GM21381 (cell line): ENCODE data around the gene TOMM34.

Source experiments
- ATAC-seq: cut with Tn5 transposase; IDR thresholded peaks from one replicate; pipeline ENCODE4 v1.9.1; 2021; ENCODE audit warnings: mild to moderate bottlenecking, moderate library complexity; ENCODE audit not compliant: unreplicated experiment

Gene TOMM34

DNA sequence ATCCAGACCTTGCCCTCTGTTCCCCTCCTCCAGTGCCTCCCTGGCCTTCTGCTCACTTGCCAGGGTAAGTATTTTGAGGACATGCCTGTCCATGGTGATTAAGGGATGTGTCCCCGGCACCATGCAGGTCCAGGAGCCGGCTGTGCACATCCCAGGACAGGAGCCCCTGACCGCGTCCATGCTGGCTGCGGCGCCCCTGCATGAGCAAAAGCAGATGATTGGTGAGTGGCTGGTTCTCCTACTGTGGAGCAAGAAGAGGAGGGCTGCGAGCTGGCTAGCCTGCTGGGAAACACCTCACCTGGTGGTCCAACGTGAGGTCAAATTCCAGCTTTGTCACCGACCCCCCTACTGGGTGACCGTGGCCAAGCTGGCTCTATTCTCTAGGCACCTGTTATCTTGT, 23.7 kb downstream of the TOMM34 start:
- no peak for ATAC-seq

DNA sequence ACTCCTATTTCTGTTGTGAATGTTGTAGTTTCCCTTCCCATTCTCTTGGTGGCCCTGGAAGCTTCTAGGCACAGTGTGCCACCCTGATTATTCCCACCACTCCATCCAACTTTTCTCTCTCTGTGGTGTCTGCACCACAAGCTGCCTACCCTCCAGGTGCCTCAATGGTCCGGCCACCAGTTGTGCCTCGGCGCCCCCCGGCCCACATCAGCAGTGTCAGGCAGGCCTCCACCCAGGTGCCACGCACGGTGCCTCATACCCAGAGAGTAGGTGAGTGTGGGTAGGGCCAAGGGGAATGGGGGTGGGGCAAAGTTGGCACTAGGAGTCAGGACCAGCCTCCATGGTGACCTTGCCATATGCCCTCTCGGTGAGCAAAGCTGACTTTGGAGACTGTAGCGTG, 27.3 kb downstream of the TOMM34 start:
- ATAC-seq: no peak

DNA sequence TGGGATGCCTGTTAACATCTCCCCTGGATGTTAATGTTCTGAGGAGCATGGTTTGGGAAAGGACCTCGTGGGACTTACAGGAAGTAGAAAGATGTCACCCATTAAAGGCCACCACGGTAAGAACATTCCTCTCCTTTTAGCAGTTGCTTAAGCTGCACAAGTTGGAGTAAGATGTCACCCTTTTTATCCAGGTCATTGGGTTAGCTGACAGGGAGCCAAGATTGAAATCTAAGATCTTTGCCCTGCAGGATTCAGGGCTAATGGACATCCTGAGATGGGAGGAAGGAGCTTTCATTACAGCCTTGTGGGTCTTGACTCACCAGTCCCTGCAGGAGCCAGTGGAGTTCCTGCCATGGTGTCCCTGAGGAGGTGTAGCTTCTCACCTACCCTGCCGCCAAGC, 28.3 kb downstream of the TOMM34 start:
- ATAC-seq: no peak

DNA sequence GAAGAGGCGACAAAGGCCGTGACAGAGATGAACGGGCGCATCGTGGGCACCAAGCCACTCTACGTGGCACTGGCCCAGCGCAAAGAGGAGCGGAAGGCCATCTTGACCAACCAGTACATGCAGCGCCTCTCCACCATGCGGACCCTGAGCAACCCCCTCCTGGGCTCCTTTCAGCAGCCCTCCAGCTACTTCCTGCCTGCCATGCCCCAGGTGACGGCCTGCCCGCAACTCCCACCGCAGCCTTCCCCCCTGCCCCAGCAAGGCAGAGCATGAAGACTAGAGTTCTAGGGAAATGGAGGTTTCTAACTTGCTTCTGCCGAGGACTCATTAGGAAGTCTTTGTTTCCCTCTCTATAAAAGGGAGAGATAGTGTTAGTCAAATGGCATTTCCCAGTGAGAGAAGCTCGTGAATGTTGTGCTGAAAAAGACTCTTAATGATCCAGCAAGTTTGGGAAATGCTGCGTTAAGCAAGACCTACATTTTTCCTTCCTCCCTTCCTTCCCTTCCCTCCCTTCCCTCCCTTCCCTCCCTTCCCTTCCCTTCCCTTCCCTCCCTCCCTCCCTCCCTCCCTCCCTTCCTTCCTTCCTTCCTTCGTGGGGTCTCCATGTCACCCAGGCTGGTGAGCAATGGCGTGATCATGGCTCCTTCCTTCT, 29.6 kb downstream of the TOMM34 start:
- ATAC-seq: no peak

DNA sequence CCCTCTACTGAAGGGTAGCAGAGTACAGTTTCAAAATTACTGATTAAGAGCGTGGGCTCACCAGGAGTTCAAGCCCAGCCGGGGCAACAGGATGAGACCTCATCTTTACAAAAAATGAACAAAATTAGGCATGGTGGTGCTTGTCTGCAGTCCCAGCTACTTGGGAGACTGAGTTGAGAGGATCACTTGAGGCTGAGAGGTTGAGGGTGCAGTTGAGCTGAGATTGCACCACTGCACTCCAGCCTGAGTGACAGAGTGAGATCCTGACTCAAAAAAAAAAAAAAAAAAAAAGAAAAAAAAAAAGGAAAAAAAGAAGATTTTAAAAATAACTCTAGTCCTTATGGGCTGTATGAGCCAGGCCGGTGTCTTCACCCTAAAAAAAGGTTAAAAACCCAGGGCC, 31.6 kb downstream of the TOMM34 start:
- no peak for ATAC-seq

DNA sequence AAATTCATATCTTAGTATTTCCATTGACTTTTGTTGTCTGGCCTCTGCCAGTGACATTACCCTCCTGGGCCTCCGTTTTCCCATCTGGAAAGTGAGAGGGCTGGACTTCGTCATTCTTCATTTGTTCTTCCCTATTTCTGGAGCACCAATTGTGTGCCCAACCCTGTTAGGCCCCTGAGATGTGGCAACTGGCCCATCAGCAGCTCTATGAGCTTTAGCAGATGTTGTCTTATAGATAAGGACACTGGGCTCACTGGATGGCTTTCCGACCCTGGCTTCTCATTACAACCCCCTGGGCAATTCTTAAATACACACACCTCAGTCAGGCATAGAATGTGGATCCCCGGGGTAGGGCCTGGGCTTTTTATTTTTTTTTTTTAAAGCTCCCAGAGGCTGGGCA, 35.7 kb downstream of the TOMM34 start:
- ATAC-seq: no peak

DNA sequence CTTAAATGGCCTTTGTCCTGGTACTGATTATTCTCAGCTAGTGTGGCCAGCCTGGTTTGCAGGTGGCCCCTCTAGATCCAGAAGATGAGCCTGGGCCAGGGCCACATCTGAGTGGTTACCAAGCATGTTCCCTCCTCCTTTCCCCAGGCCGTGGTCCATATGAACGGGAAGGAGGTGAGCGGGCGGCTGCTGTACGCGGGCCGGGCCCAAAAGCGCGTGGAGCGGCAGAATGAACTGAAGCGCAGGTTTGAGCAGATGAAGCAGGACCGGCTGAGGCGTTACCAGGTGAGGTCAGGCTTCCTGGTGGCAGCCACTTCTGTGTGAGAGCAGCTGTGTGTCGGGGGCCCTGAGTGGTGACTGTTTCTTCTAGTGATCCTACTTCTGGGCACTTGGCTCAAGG, 38.8 kb downstream of the TOMM34 start:
- ATAC-seq: no peak

DNA sequence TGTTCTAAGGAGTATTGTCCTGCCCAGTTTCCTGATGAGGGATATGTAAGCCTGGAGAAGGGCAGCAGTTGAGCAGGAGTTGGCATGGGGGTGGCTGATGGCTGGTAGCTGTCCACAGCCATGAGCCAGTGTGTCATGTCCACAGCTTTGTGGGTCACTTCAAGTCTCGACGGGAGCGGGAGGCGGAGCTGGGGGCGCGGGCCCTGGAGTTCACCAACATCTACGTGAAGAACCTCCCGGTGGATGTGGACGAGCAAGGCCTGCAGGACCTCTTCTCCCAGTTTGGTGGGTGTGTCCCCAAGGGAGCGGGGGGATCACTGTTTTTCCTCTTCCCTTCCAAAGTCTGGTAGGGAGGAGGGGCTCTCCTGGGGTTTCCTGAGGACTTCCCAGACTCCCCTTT, 41.4 kb downstream of the TOMM34 start:
- ATAC-seq: no peak

DNA sequence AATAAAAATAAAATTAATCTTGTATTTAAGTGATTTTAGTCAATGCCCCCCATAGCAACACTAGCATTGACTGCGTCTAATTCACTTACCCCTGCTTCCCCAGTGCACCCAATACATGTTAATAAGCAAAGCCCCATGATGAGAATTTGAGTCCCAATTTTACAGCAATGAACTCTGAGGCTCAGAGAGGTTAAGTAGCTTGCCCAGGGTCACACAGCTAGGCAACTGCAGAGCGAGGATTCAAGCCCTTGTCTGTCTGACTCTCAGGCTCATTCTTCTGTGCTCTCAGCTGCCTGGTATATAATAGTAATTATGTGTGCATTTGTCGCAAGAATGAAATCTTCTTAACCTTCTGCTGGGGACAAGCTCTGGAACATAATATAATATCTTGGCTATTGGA, 41.9 kb downstream of the TOMM34 start:
- no peak for ATAC-seq

DNA sequence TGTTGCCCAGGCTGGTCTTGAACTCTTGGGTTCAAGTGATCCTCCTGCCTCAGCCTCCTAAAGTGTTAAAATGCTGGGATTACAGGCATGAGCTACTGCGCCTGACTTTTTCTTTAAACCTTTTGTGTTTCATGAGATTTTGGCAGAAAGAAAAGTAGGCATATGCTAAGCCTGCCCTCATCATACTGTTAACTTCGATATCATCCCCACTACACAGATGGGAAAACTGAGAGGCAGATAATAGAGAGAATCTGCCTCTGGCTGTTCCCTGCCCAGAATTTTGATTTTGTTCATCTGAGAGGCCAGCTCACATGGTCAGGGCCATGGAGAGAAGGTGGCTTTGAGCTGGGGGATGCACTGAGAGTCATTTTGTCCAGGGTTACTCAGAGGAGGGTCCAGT, 42.8 kb downstream of the TOMM34 start:
- ATAC-seq: no peak

DNA sequence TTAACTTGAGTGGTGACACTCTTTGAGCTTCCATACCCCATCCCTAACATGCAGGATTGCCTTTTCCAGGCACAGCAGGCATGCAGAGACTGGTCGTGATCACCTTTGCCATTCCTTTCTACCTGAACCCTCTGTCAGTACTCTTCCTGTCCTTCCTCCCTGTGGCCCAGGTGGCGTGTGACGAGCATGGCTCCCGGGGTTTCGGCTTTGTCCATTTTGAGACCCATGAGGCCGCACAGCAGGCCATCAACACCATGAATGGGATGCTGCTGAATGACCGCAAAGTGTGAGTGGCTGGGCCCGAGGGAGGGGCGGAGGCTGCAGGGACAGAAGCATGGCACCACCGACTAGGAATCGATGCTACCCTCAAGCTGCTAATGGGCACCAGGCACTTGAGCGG, 43.6 kb downstream of the TOMM34 start:
- no peak for ATAC-seq

DNA sequence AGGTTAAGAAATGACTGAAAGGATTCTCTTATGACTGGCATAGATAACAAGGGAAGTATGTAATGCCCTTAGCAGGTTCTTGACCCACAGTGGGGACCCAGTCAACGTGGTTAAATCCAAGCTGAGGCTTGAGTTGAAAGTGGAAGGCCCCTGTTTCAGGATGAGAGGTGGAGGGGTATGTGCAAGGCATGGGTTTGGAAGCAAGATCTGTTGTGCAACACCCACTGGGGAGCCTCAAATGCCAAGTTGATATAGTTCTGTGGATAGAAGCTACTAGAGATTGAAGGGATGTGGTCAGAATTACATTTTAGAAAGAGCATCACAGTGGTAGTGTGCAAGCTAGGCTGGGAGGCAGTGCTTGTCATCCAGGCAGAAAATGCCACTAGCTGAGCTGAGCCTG, 45.3 kb downstream of the TOMM34 start:
- ATAC-seq: no peak

DNA sequence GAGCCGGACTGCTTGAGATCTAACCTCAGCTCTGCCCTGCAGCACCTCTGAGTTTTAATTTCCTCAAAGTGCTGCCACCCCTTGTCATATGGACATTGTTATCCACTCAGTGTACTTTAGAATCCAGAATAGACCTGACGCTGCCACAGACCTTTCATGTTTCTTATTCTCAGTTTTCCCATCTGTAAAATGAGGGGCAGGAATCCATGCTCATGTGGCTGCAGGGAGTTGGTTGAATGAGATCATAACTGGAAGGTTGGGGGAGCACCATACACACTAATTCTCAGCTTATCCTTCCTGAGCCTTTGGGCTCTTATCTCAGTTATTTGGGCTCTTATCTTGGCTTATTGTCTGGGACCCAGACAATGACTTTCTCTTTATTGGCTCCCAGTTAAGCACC, 48.0 kb downstream of the TOMM34 start:
- ATAC-seq: no peak

DNA sequence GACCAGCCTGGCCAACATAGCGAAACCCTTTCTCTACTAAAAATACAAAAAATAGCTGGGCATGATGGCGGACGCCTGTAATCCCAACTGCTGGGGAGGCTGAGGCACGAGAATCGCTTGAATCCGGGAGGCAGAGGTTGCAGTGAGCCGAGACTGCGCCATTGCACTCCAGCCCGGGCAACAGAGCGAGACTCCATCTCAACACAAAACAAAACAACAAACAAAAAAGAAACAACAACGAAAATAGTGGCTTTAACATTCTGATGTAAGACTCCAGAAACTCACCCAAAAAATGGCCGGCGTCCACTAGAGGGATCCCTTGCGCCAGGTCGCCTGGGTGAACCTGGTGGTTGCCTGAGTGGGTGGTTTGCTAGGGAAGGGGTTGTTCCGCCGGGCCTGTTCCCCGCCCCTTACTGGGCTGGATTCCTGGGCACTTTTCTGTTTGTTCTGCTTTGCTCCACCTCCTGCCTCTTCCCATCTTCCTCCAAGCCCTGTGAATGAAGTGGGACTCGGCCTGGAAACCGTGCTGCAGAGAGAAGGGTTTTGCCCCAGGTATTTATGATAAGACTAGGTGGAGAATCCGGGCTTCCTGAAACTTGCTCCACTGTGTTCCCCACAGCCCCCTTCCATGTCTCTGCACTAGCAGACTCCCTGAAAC, 48.8 kb downstream of the TOMM34 start:
- no peak for ATAC-seq

DNA sequence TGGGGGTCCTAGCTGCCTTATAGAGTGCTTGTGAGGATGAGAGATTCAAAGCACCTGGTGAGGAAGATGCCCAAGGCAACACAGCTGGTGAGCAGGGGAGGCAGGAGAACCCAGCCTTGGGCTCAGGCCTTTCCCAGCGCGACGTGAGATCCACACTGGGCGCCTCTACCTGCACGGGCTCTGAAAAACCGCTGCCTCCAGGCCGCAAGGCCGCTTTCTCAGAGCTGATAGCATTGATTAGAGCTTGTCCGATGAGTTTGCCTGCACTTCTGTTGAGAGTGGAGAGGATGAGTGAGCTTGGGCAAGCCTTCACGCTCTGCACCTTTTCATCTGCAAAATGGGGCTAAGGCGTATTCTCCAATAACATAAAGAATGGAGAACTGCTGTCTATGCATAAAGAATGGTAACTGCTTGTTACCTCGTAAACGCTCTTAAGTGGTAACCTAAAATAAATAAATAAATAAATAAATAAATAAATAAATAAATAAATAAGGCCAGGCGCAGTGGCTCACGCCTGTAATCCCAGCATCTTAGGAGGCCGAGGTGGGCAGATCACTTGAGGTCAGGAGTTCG, 49.4 kb downstream of the TOMM34 start:
- ATAC-seq: no peak

DNA sequence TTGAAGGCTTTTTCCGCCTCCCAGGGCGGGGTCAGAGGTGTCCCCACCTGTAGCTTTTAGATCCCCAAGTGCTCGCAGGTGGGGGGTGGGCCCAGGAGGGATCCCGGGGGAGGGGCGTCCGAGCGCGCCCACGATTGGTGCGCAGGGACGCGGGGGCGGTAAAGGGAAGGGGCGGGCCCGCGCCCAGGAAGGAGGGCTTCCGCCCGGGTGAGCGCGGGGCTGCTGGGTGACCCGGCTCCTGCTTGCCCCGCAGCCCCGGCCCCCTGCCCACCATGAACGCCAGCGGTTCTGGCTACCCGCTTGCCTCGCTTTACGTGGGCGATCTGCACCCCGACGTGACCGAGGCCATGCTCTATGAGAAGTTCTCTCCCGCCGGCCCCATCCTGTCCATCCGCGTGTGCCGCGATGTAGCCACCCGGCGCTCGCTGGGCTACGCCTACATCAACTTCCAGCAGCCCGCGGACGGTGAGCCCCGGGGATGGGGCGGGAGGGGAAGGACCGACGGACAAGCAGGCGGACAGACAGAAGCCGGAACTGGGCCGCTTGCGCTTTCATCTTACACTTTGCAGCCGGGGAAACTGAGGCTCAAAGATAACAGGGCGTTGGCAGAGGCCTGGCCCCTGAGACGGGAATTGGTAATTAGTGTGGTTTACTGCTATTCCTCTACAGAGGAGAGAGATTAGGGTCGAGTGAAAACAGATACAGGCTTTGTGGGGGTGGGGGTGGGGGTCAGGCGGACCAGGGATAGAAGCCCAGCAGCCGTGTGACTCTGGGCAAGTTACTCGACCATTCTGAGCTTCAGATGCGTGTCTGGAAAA, 50.1 kb downstream of the TOMM34 start, which contains the start of gene PABPC1L:
TSS of gene PABPC1L (plus strand) at position 189 of the 818 bp plus-strand sequence. CDS start at position 273, 84 bp downstream.
- peak; percentile 87 for ATAC-seq

DNA sequence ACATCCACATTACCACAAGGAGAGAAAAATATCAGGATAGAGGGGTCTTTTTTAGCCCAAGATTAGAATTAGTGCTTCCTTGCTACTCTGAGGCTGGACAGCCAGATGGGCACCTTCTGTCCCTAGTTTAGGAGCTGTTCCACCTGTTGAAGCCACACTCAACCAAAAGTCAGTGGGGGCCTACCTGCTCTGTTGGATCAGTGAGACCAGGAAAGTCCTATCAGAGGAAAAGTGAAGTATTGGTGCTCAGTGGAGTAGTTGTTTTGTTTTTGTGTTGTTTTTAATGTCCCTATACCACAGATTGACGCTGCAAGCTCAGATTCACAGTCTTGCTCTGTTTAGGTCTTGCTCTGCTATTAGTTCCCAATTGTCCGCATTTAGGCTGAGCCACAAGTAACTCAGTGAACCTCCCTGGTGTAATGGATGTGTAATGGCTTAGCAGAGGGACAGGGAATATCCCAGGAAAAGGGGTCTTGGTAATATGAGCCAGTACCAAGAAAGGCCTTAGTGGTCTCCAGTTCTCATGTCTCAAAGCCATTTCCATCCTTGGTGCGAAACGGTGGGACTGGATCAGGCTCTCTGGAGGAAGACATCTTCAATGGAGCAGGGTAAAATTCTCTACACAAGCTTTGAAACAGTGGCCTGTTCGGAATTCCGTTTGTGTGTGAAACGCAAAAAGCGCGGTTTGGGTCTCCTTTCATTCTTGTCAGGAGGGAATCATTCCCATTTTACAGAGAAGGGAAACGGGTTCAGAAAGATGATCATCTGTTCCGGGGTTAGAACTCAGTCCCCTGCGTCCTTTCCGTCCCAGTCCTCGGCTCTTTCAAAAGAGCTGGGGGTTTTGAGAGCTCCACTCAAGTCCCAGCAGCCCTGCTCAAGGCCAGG, 51.0 kb downstream of the TOMM34 start:
- no peak for ATAC-seq

DNA sequence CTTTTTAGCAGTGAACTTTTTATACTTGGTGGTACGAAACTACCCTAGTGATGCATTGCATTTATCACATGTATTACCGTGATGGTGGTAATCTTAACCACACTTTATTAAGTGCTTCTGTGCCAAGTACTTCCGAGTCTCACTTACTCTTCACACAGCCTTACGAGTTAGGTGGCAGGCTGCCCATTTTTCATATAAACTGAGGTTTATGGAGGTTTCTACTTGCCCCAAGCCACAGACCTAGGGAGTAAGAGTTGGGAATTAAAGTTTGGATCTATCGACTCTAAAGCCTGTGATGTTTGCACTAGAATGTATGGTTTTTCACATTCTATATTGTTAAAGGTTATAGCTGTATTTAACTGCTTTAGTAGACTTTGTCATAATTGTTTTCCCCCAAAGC, 55.8 kb downstream of the TOMM34 start:
- ATAC-seq: no peak

DNA sequence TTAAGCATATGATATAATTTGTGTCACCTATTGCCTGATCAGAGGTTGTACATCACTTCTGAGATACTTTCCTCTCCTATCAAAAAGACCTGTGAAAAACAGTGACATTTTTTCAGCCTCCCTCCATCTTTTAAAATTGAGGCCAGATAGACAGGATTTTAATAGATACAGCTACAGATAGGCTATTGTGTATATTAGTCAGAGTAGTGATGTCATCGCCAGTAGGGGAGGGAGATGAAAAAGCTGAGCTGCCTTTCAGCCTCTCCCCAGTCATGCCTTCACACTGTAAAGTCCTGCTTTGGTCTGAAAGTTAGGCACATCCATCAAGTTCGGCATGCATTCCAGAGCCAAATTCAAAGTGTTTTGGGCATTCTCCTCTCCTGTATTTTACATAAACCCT, 58.2 kb downstream of the TOMM34 start:
- ATAC-seq: no peak

DNA sequence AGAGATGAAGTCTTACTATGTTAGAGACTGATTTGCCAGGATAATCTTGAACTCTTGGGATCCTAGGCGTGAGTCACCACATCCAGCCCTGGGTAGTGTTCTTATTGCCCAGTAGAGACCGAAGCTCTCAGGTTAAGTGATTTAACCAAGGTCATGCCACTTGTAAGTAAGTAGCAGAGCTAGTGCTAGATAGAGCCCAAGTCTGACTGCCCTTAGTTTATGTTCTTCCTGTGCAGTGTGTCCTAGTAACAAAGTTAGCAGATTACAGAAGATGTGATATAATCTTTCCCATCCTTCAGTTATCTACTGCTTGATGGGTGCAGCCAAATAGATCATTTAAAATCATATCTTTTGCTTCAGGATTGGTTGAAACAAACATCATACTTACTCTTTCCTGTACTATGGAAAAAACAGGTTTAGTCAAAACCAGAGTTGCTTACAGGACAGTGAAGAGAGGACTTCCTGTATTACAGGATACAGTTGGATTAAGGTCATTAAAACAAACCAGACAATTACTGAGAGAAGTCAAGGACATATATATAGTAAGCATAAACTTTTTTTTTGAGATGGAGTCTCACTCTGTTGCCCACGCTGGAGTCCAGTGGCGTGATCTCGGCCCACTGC, 59.9 kb downstream of the TOMM34 start:
- ATAC-seq: no peak
